Heart right ventricle (tissue), 16 donors: ENCODE data around the gene ZNF697. TPM values are rescaled to one million over a fixed set of nuclear protein-coding genes. Genes with fewer than 3 reads are reported as not detected.
A peak's percentile ranks its signal among the peaks of the same experiment; 100 is the strongest.

Source experiments
- ATAC-seq, 8 donors: fragments of 200-7000 bp; cut with Tn5 transposase; one replicate each; pipeline ENCODE4 v1.9.1; 2020; ENCODE audit warnings: mild to moderate bottlenecking in 8 of 8, moderate library complexity in 8 of 8, moderate number of reproducible peaks in 1 of 8
- DNase-seq, 2 donors: peaks; one replicate each; pipeline ENCODE4 v3.0.0-alpha.2; 2020
- H3K27ac ChIP-seq, 10 donors: fragments of 200-600 bp; sonication (generic) in 2 of 10; one replicate each; pipeline versions ENCODE4 v1.5.0 to v1.8.0; 2020 to 2022; ENCODE audit warnings: mild to moderate bottlenecking in 3 of 10
- H3K27me3 ChIP-seq, 7 donors: fragments of 200-600 bp; one replicate each; pipeline ENCODE4 v1.8.0; 2021 to 2022; ENCODE audit warnings: mild to moderate bottlenecking in 2 of 7
- H3K36me3 ChIP-seq, 9 donors: fragments of 200-600 bp; sonication (generic) in 1 of 9; one replicate each; pipeline versions ENCODE4 v1.5.0 to v1.8.0; 2020 to 2022; ENCODE audit warnings: mild to moderate bottlenecking in 2 of 9
- H3K4me1 ChIP-seq, 9 donors: fragments of 200-600 bp; sonication (generic) in 1 of 9; one replicate each; pipeline versions ENCODE4 v1.5.0 to v1.8.0; 2020 to 2022; ENCODE audit warnings: mild to moderate bottlenecking in 4 of 9
- H3K4me3 ChIP-seq, 10 donors: fragments of 200-600 bp; sonication (generic) in 2 of 10; one replicate each; pipeline versions ENCODE4 v1.5.0 to v1.8.0; 2020 to 2022; ENCODE audit warnings: mild to moderate bottlenecking in 7 of 10, moderate library complexity in 2 of 10
- H3K9me3 ChIP-seq, 11 donors: fragments of 200-600 bp in 10 of 11; sonication (generic) in 2 of 11; one replicate each; pipeline versions ENCODE4 v1.5.0 to v1.8.0; 2013 to 2022; ENCODE audit warnings: mild to moderate bottlenecking in 2 of 11, control low read depth in 1 of 11, moderate library complexity in 1 of 11
- WGBS, 2 donors: extraction: QIAGEN DNeasy Blood & Tissue Kit; methylation state at CpG; one replicate each; pipeline ENCODE4 v1.1.7; 2013; ENCODE audit warnings: inconsistent platforms in 1 of 2; 5-methylcytosine and 5-hydroxymethylcytosine counted together
- intact Hi-C, 10 donors: fragments of 100-400 bp; cut with DNase I; formaldehyde crosslinking; loops; one replicate each; pipeline versions ENCODE4 v1.11.1 to v1.14.2; 2022
- polyA plus RNA-seq, 2 donors: library from polyadenylated mRNA; stranded (reverse); fragments of 200-250 nt; gene quantifications; one replicate each; pipeline ENCODE4 v1.2.3, GENCODE V29; 2013
- total RNA-seq, 10 donors: library from RNA; stranded (reverse); fragmentation: NEBNext Ultra II Directional in 3 of 10; extraction: Animal tissue kit (Norgen Biotek cat#: 25700) in 3 of 10; gene quantifications; one replicate each; pipeline versions ENCODE4 v1.2.1 to v1.2.4, GENCODE V29; 2021 to 2023
- TF ChIP-seq, protein P1 (sequence below), 9 donors: fragments of 200-600 bp; sonication (generic) in 2 of 9; IDR thresholded peaks; one replicate each; pipeline versions ENCODE4 v1.5.0 to v1.8.0; 2021 to 2022; ENCODE audit warnings: antibody characterized with exemption in 9 of 9, mild to moderate bottlenecking in 5 of 9, moderate library complexity in 1 of 9
- donor health status: Arrhythmogenic right ventricular cardiomyopathy.
- donor health status: ischemic (EF 13 %, LVEDD 7.1; RV severe dilation, severe dysfunction).
- donor health status: healthy with polysubstance abuse.
- donor health status: DM: no; HTN: yes; CAD: no.
- donor health status: DM: no; HTN: no; CAD: no.
- donor health status: ischemic (EF 25% LVEDD 6.9; RV normal size, moderate dysfunction).
- donor health status: ischemic (EF 25% LVEDD 5.7; RV mildly dilated, moderate dysfunction).
- donor health status: healthy.
- donor health status: DM: yes; HTN: yes; CAD: no.
- donor health status: Ischemic cardiomyopathy.
- donor health status: ischemic (EF 35%, LVEDD 5.7; RV mildly dilated, moderate dysfunction).
- donor health status: nonischemic (EF 11% LVEDD 7.7; RV severe dilation, severe dysfunction).
- donor health status: DM: yes; HTN: yes; CAD: no.
- donor health status: PGD.
- donor health status: ischemic (EF 29% LVEDD 5.4; RV normal size, mild dysfunction).
- donor health status: nonischemic (EF 23%, LVEDD 6.1; RV moderate dilation, normal function).

The ZNF697 gene
- total and polyA plus RNA-seq, 12 donors, result 2.3 to 14.1 (median 10.3) TPM

DNA sequence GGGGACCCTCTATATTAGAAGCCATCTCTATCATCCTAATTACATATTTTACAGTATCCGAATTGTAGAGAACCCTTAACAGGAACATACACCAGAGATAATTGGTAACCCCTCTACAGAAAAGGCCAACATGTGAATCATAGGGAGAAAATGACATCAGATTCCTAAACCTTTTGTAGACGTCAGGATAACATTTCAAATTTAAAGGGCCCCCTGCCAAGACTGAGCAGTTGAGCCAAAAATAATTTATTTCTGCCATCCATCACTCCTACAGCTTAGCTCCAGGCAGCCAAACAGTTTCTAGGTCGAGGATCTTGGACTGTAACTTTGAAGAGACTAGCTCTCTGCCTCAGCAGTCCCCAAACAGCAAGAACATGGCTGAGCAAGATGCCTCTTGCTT lies 21.2 kb downstream of the ZNF697 start:
- Histone ChIP-seq H3K36me3 (peaks cover 0 to 42% (median 12%) of the 10 kb centered on the region in 9 donors), H3K27me3 (peaks cover 0 to 12% (median 0%) of the 10 kb centered on the region in 7 donors), H3K4me3 (no peak overlapping the region), H3K4me1 (peaks cover 8 to 70% (median 51%) of the 10 kb centered on the region in 9 donors), H3K27ac (peak overlapping the region; percentile 36 to 89 (median 82)), H3K9me3 (no peaks in the 10 kb centered on the region)
- TF ChIP-seq, protein P1, sequence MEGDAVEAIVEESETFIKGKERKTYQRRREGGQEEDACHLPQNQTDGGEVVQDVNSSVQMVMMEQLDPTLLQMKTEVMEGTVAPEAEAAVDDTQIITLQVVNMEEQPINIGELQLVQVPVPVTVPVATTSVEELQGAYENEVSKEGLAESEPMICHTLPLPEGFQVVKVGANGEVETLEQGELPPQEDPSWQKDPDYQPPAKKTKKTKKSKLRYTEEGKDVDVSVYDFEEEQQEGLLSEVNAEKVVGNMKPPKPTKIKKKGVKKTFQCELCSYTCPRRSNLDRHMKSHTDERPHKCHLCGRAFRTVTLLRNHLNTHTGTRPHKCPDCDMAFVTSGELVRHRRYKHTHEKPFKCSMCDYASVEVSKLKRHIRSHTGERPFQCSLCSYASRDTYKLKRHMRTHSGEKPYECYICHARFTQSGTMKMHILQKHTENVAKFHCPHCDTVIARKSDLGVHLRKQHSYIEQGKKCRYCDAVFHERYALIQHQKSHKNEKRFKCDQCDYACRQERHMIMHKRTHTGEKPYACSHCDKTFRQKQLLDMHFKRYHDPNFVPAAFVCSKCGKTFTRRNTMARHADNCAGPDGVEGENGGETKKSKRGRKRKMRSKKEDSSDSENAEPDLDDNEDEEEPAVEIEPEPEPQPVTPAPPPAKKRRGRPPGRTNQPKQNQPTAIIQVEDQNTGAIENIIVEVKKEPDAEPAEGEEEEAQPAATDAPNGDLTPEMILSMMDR (IDR thresholded peaks at IDR 0.05), result no peak
- WGBS, 2 donors, result 13 to 24% methylated on average over 3 of the region's 3 CpGs
- ATAC-seq (peak in 6 of 8 donors; percentile 39 to 60 (median 52)), DNase-seq (peak in 1 of 2 donors; percentile 61)
- intact Hi-C loops, result no loop called here

DNA sequence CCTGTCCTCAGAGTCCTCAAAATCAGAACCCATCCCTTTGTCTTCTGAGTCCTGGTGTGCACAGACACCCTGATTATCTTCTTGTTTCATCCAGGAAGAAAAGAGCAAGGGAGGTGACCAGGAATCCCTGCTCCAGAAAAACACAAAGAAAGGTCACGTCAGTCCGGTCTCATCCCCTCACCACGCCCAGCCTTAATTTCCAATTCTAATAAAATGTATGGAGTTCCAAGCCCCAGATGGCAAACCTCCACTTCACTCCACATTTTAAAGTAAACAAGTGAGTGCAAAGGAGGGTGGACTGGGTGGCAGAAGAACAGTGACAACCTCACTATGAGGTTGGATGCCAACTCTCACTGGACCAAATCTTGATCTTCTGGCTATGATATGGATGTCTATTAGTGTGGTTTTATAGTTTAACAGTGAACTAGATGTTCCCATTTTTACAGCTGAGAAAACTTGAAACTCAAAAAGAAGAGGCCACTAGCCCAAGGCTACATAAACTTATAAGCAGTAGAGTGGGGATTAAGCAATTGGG lies 22.0 kb downstream of the ZNF697 start:
- 91 to 97% methylated on average over 3 of the region's 3 CpGs for whole genome bisulfite sequencing, 2 donors
- ATAC-seq (no peak), DNase-seq (no peak)
- no peak overlapping the region for H3K4me3 ChIP-seq
- H3K27ac ChIP-seq, result peak overlapping the region in 9 of 10 donors; percentile 22 to 89 (median 85)
- peaks cover 0 to 45% (median 12%) of the 10 kb centered on the region in 9 donors for H3K36me3 ChIP-seq
- TF ChIP-seq, protein P1 (IDR thresholded peaks at IDR 0.05), result no peak
- peaks cover 7 to 67% (median 43%) of the 10 kb centered on the region in 9 donors for H3K4me1 ChIP-seq
- H3K9me3 ChIP-seq, result no peaks in the 10 kb centered on the region
- intact Hi-C loops, result no loop called here
- peaks cover 0 to 4% (median 0%) of the 10 kb centered on the region in 7 donors for H3K27me3 ChIP-seq

DNA sequence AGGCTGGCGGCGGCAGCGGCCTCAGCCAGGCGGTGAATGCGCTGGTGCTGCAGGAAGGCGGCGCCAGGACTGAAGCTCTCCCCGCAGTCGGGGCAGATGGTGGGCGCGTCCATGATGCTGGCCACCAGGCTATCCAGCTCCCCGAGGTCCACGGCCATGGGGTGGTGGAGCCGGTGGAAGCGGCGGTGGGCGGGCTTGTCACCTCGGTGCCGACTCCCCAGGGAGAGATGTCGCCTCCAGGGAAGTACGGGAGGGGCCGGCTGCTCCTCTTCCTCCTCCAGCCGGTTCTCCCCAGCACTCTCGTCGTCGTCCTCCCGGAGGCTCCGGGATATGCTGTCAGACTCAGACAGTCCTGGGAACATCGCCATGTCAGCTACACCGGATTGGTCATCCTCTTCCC lies 24.4 kb downstream of the ZNF697 start:
- intact Hi-C loops, result no loop called here
- 77 to 78% methylated on average over 30 of the region's 30 CpGs for WGBS, 2 donors
- TF ChIP-seq, protein P1 (IDR thresholded peaks at IDR 0.05), result no peak
- no peaks in the 10 kb centered on the region for H3K27me3 ChIP-seq
- no peak overlapping the region for H3K4me3 ChIP-seq
- peaks cover 0 to 59% (median 12%) of the 10 kb centered on the region in 9 donors for H3K36me3 ChIP-seq
- H3K9me3 ChIP-seq, result no peaks in the 10 kb centered on the region
- peaks cover 3 to 52% (median 27%) of the 10 kb centered on the region in 9 donors for H3K4me1 ChIP-seq
- ATAC-seq, result no peak
- DNase-seq, result no peak
- no peak overlapping the region for H3K27ac ChIP-seq

DNA sequence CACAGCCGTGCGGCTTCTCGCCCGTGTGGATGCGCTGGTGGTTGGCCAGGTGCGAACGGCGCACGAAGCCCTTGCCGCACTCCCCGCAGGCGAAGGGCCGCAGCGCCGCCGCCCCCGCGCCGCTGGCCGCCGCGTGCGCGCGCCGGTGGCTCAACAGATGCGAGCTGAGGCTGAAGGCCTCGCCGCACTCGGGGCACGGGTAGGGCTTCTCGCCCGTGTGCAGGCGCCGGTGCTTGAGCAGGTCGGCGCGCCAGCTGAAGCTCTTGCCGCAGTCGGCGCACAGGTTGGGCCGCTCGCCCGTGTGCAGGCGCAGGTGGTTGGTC lies 24.9 kb downstream of the ZNF697 start:
- TF ChIP-seq, protein P1 (IDR thresholded peaks at IDR 0.05), result no peak
- H3K4me3 ChIP-seq, result no peak overlapping the region
- DNase-seq, result no peak
- intact Hi-C loops, result no loop called here
- ATAC-seq, result no peak
- peaks cover 4 to 53% (median 30%) of the 10 kb centered on the region in 9 donors for H3K4me1 ChIP-seq
- H3K27me3 ChIP-seq, result no peaks in the 10 kb centered on the region
- 96% methylated on average over 45 of the region's 45 CpGs for WGBS, 2 donors
- H3K36me3 ChIP-seq, result peaks cover 0 to 59% (median 12%) of the 10 kb centered on the region in 9 donors
- H3K27ac ChIP-seq, result no peak overlapping the region
- no peaks in the 10 kb centered on the region for H3K9me3 ChIP-seq
